AG09319 (cell line): ENCODE data around the gene FAM171A1.
"Not testable (repeated sequence)": the region's sequence is repeated elsewhere in the genome, so short reads cannot be mapped to it uniquely, and the experiment has no call there.

Experiments used
- DNase-seq: peaks from one replicate; pipeline ENCODE4 v3.0.0-alpha.2; 2010; ENCODE audit warnings: low read depth; ENCODE audit errors: extremely low read depth
- CTCF ChIP-seq: IDR thresholded peaks from 2 replicates; pipeline ENCODE4 v1.5.1; 2011; ENCODE audit warnings: low read depth, mild to moderate bottlenecking, inconsistent platforms, low read length, moderate library complexity

Gene FAM171A1

DNA sequence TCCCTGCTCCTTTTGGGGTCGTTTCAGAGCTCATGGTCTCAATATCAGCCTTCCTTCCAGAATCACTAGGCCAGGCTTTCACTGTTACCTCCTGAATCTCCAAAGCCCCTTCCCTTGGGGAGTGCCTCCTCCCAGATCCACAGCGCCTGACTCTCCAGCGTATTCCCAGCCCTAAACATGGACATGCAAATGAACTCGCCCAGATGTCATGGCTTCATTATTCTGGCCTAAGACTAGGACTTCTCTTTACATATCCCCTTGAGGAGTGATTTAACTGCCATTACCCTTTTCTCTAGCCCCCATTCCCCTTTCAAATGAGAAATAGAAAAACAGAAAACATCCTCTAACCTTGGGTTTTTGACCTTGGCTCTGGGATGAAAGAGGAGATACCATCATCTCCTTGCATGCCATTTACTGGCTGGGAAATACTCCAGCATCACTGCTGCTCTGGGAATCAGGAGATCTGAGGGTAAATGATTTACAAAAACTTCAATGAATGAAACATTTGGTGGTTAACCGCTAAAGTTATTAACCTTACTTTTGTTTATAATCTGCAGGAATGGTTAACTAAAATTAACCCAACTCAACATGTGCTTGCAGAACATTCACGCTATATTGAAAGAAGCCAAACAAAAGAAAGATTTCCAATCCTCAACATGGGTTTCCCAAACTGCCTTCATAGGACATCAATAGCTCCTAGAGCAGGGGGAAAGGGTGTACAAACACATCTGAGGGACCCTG lies 37.0 kb downstream of the FAM171A1 start:
- peak; percentile 36 for DNase-seq
- TF ChIP-seq CTCF: no peak

DNA sequence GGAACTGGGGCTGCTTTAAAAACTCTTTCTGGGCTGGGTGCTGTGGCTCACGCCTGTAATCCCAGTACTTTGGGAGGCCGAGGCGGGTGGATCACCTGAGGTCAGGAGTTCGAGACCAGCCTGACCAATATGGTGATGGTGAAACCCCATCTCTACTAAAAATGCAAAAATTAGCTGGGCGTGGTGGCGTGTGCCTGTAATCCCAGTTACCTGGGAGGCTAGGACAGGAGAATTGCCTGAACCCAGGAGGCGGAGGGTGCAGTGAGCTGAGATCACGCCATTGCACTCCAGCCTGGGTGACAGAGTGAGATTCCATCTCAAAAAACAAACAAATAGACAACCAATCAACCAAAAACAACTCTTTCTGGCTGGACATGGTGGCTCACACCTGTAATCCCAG lies 37.9 kb downstream of the FAM171A1 start:
- not testable (repeated sequence) for DNase-seq

- no peak for TF ChIP-seq CTCF
- no peak for DNase-seq
Measured at GRCh38 chr10:15331461-15331860, 39.6 kb downstream of the FAM171A1 start.

- DNase-seq: no peak
- TF ChIP-seq CTCF: no peak
Measured at GRCh38 chr10:15329437-15329836, 41.7 kb downstream of the FAM171A1 start.

DNA sequence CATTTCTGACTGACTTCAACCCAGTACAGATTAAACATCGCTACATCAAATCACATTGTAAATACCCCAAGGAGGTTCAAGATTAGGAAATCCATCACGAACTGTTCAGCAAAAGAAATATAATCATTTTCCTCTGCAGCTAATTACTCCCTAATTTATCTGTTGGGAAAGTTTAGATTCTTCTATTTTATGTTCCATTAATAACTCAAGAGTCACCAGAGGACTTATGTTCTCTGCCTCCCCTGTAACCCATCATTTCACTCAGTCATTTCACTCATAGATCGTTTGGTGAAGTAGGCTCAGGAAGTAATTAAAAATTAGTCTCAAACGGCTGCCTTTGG lies 45.2 kb downstream of the FAM171A1 start:
- DNase-seq: no peak
- no peak for TF ChIP-seq CTCF

GRCh38 chr10:15325243-15325943 lies 45.7 kb downstream of the FAM171A1 start:
- no peak for DNase-seq
- no peak for TF ChIP-seq CTCF

DNA sequence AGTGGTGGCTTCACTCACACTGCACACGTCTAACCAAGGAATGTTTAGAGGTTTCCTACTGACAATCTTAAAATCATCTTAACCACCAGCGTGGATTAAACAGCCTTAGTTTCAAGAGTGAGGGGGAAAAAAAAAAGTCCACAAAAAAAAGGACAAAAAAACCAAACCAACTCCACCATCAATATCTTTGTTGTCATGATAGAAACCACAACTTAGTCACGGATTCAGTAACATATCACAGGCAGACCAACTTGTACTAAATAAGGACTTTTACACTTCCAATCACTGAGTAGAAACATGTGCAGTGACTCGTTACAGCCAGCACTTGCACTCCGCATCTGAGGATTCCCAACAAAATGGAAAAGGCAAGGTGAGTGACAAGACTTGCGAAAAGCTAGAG lies 46.5 kb downstream of the FAM171A1 start:
- TF ChIP-seq CTCF: no peak
- DNase-seq: no peak

DNA sequence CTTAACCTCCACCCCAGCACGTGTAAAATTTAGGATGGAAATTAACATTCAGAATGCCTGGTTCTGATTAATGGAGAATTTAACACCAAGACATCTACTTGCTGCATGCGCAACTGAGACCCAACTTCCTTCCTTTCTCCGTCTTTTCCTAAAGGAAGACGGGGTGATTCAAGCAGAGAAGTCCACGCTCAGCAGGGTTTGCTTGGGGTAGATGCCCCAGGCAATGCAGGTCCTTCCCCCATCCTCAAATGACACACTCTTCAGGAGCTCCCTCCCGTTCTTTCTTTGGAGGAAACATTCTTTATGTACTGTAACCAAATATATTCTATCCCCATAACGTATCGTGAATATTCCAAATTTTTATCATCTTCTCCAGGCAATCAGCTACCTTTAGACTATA lies 47.0 kb downstream of the FAM171A1 start:
- TF ChIP-seq CTCF: no peak
- DNase-seq: no peak
